Measurements from ENCODE around the gene GCGR. TPM values are rescaled to one million over a fixed set of nuclear protein-coding genes. Genes with fewer than 3 reads are reported as not detected.
A peak's percentile ranks its signal among the peaks of the same experiment; 100 is the strongest.

Gene GCGR
- total RNA-seq, 3 donors from 2014 or later (not counting 1 experiment from before 2014, with no cell fraction given) = not detected

DNA sequence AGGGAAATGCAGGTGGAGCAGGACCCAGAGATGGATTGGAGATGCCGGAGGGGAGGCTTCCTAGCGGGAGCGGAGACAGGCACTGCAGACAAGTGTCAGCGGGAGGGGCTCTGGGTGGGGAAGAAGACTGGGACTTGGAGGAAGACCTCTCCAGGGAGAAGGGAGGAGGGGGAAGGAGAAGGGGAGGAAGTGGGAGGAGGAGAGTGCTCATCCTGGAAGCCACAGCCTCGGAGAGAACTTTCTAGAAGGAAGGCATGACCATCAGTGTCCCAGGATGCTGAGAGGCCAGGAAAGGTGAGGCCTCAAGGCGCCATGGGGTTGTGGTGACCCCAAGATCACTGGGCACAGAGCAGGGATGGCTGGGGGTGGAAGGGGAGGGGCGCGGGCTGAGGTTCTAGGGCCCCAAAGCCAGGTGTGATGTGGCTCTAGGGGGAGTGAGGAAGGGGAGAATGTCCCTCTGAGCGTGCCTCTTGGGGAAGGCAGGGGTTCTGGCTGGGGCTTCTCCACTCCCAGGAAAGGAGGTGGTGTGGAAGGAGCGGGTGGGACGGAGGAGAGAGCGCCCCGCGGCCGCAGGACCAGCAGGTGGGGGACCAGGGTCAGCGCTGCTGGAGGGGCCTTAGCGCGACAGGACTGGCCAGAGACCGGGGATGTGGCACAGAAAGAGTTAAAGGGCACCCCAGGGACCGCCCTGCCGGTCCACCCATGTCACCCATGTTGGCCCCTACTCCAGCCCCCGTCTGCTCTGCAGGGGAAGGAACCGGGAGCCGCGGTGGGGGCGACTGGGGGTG is 900 bp upstream of the GCGR start:
- no peaks in the 10 kb centered on the region for H3K36me3 ChIP-seq (ENCODE audit: control insufficient read depth, insufficient read depth, low read length)
- ATAC-seq (no peak), DNase-seq (no peak)
- H3K4me3 ChIP-seq (ENCODE audit: low read length) = no peak overlapping the region
- Mint-ChIP-seq H3K4me3 (peak overlapping the region; percentile 25), H3K36me3 (no peaks in the 10 kb centered on the region), H3K9me3 (no peaks in the 10 kb centered on the region), H3K27me3 (ENCODE audit: low read depth in 2 of 2) (peaks cover 25 to 34% of the 10 kb centered on the region in 2 donors), H3K4me1 (peaks cover 0 to 4% of the 10 kb centered on the region in 2 donors), H3K27ac (no peak overlapping the region)
- H3K27ac ChIP-seq (ENCODE audit: low read length) = no peak overlapping the region
- H3K27me3 ChIP-seq (ENCODE audit: control insufficient read depth, insufficient read depth, low read length) = peaks cover 17% of the 10 kb centered on the region
- H3K9me3 ChIP-seq (ENCODE audit: control insufficient read depth, insufficient read depth, low read length) = no peaks in the 10 kb centered on the region
- 32% methylated on average over 26 of the region's 26 CpGs for WGBS (ENCODE audit: insufficient coverage)
- H3K4me1 ChIP-seq (ENCODE audit: control insufficient read depth, insufficient read depth, low read length) = no peaks in the 10 kb centered on the region
- intact Hi-C loops (cut with micrococcal nuclease) = no loop called here
- TF ChIP-seq, protein P1, sequence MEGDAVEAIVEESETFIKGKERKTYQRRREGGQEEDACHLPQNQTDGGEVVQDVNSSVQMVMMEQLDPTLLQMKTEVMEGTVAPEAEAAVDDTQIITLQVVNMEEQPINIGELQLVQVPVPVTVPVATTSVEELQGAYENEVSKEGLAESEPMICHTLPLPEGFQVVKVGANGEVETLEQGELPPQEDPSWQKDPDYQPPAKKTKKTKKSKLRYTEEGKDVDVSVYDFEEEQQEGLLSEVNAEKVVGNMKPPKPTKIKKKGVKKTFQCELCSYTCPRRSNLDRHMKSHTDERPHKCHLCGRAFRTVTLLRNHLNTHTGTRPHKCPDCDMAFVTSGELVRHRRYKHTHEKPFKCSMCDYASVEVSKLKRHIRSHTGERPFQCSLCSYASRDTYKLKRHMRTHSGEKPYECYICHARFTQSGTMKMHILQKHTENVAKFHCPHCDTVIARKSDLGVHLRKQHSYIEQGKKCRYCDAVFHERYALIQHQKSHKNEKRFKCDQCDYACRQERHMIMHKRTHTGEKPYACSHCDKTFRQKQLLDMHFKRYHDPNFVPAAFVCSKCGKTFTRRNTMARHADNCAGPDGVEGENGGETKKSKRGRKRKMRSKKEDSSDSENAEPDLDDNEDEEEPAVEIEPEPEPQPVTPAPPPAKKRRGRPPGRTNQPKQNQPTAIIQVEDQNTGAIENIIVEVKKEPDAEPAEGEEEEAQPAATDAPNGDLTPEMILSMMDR (IDR thresholded peaks at IDR 0.05) = no peak

DNA sequence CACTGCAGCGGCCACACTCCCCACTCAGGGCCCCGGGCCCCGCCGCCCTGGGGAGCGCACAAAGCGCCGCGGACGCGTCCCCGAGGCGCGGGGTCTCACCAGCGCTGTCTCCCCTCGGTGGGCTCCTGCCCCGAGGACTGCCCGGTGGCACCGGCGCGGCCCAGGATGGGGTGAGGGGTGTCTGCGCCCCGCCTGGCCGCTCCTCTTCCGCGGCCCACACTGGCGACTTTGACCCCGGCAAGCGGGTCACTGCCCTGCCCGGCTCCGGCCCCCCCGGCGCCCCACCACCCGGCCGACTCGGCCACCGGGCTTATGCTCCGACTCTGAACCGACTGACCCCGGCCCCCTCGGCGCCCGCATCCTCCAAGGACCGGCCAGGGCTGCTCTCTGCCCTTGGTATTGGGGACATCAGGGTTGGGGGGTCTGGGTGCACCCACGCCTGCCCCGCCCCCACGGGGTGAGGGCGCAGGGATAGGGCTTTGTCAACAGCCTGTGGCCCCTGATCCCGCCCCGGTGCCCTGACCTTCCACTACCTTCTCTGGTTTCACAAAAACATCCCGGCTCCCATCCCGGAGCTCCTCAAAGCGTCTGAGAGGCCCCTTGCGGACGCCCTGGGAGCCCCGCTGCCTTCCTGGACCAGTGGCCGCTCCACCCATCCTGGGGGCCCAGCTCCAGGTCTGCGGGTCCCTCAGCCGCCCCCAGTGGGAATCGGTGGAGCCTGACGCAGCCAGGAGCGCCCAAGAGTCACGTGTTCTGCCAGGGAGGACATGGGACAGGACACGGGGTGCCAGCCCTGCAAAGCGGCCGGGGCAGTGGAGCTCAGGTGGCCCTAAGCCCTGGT is 829 bp downstream of the GCGR start:
- H3K4me1 ChIP-seq (ENCODE audit: control insufficient read depth, insufficient read depth, low read length) = no peaks in the 10 kb centered on the region
- H3K4me3 ChIP-seq (ENCODE audit: low read length) = no peak overlapping the region
- no peaks in the 10 kb centered on the region for H3K36me3 ChIP-seq (ENCODE audit: control insufficient read depth, insufficient read depth, low read length)
- Mint-ChIP-seq H3K27me3 (ENCODE audit: low read depth in 2 of 2) (peaks cover 25 to 41% of the 10 kb centered on the region in 2 donors), H3K27ac (no peak overlapping the region), H3K9me3 (no peaks in the 10 kb centered on the region), H3K4me1 (peaks cover 0 to 4% of the 10 kb centered on the region in 2 donors), H3K4me3 (no peak overlapping the region), H3K36me3 (no peaks in the 10 kb centered on the region)
- no peak overlapping the region for H3K27ac ChIP-seq (ENCODE audit: low read length)
- peaks cover 17% of the 10 kb centered on the region for H3K27me3 ChIP-seq (ENCODE audit: control insufficient read depth, insufficient read depth, low read length)
- ATAC-seq = no peak
- H3K9me3 ChIP-seq (ENCODE audit: control insufficient read depth, insufficient read depth, low read length) = no peaks in the 10 kb centered on the region
- intact Hi-C loops (cut with micrococcal nuclease) = no loop called here
- 7% methylated on average over 63 of the region's 65 CpGs for WGBS (ENCODE audit: insufficient coverage)
- DNase-seq = no peak
- TF ChIP-seq, protein P1 (IDR thresholded peaks at IDR 0.05) = no peak

DNA sequence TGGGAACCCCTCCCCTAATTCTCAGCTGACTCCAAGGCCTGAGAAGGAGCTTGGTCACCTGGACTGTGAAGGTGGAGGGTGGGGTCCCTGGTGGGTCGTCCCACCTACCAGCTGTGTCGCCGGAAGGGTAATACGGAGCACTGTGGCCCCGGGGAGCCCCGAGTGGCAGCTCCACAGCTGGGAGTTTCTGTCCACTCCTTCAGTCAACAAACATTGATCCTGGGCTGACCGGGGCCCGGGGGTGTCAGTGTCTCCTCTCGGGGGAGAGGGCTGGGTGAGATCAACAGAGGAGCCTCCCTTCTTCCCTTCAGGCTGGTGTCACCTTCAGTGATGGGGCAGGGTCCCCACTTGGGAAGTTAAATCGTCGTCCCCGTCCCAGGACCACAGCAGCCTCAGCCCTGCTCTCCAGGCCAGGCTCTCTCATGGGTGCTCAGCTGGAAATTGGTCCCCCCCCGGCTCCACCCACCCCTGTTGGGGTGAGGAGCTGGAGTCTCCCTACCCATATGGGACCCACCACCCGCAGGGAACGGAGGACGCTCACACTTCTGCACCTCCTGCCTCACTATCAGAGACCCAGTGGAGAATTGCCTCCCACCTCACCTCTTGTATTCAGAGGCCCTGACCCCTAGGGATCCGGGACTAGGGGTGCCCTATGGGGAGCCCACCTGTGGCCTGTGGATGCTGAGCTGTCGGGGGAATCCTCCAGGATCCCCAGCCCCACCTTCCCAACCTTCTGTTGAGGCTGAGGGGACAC is 1.9 kb downstream of the GCGR start:
- H3K36me3 ChIP-seq (ENCODE audit: control insufficient read depth, insufficient read depth, low read length) = no peaks in the 10 kb centered on the region
- intact Hi-C loops (cut with micrococcal nuclease) = no loop called here
- H3K27me3 ChIP-seq (ENCODE audit: control insufficient read depth, insufficient read depth, low read length) = peaks cover 17% of the 10 kb centered on the region
- H3K9me3 ChIP-seq (ENCODE audit: control insufficient read depth, insufficient read depth, low read length) = no peaks in the 10 kb centered on the region
- Mint-ChIP-seq H3K9me3 (no peaks in the 10 kb centered on the region), H3K4me1 (peaks cover 0 to 4% of the 10 kb centered on the region in 2 donors), H3K4me3 (no peak overlapping the region), H3K27ac (no peak overlapping the region), H3K36me3 (no peaks in the 10 kb centered on the region), H3K27me3 (ENCODE audit: low read depth in 2 of 2) (peaks cover 20 to 34% of the 10 kb centered on the region in 2 donors)
- no peaks in the 10 kb centered on the region for H3K4me1 ChIP-seq (ENCODE audit: control insufficient read depth, insufficient read depth, low read length)
- TF ChIP-seq, protein P1 (IDR thresholded peaks at IDR 0.05) = no peak
- WGBS (ENCODE audit: insufficient coverage) = 77% methylated on average over 18 of the region's 18 CpGs
- H3K27ac ChIP-seq (ENCODE audit: low read length) = no peak overlapping the region
- ATAC-seq (no peak), DNase-seq (no peak)
- no peak overlapping the region for H3K4me3 ChIP-seq (ENCODE audit: low read length)
